Measurements from ENCODE around the gene PHACTR1. TPM values are rescaled to one million over a fixed set of nuclear protein-coding genes. Genes with fewer than 3 reads are reported as not detected.

The PHACTR1 gene
- total and polyA plus RNA-seq, 2 experiments from 2014 or later: 0.65 to 3.2 TPM

DNA sequence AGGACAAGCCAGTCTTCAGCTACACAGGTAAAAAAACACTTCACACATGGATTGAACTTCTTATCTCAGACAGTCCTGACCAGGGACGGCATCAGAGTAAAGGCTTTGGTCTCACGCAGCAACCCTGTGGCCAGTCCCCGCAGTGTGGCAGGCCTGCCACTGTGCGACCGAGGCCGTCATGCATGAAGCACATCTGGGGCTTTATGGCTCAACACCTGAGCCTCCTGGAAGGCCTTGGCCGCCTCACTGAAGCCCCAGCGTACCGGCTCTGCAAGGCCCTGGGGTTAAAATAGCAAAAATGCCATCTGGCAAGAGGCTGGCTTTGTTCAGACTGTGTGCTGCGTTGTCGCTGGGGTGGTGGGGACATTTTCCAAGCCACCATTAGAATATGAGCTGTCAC is 579.0 kb downstream of the PHACTR1 start:
- Histone ChIP-seq H3K4me3 (no peak overlapping the region), H3F3A (ENCODE audit: insufficient read depth) (no peaks in the 10 kb centered on the region), H3K79me2 (ENCODE audit: insufficient read depth) (no peaks in the 10 kb centered on the region), H3K27ac (no peak overlapping the region), H3K4me1 (ENCODE audit: insufficient read depth) (no peaks in the 10 kb centered on the region), H3K9ac (no peak overlapping the region), H3K27me3 (replicated peaks; ENCODE audit: insufficient read depth) (no peaks in the 10 kb centered on the region), H3K9me2 (ENCODE audit: insufficient read depth) (no peaks in the 10 kb centered on the region), H3K9me3 (ENCODE audit: low read depth) (no peaks in the 10 kb centered on the region), H3K36me3 (ENCODE audit: low read depth) (peaks cover 17% of the 10 kb centered on the region; the same call in 1 of the 2 replicates), H3K4me2 (ENCODE audit: unreplicated experiment) (no peak overlapping the region), H4K20me1 (ENCODE audit: insufficient read depth) (no peaks in the 10 kb centered on the region), H2AFZ (no peak overlapping the region)
- DNase-seq: no peak
- TF ChIP-seq EZH2phosphoT487 (IDR thresholded peaks at IDR 0.05; ENCODE audit: insufficient read depth, low read depth) (no peak), EZH2 (IDR thresholded peaks at IDR 0.05; ENCODE audit: insufficient read depth, poor library complexity, severe bottlenecking) (no peak)
- in situ Hi-C loops (cut with MboI): no loop called here
- 96 to 98% methylated on average over 11 of the region's 11 CpGs for WGBS, 2 experiments (ENCODE audit: low coverage in 1 of 2, low lambda C conversion rate in 2 of 2, missing lambda C conversion rate in 2 of 2)

DNA sequence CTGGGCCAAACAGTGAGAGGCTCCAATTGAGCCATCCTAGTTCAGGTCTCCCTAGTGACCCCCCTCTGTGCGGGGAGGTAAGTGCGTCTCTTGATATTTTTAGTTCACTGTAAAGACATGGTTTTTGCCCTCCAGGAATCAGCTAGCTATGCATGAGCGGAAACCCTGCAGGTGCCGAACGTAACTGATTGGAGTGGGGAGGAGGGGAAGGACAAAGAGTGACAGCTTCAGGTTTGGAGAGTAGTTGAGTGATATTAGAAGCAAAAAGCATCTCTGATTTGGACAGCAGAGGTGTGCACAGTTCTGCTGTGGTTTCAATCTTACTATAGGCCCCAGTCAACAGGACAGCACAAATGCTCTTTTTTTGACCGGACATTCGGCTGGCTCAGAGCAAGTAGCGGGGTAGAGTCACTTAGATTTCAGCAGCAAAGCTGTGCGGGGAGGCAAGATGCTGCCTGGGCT is 580.0 kb downstream of the PHACTR1 start:
- in situ Hi-C loops (cut with MboI): no loop called here
- Histone ChIP-seq H3K79me2 (ENCODE audit: insufficient read depth) (no peaks in the 10 kb centered on the region), H3K4me3 (no peak overlapping the region), H3K9ac (no peak overlapping the region), H2AFZ (no peak overlapping the region), H4K20me1 (ENCODE audit: insufficient read depth) (no peaks in the 10 kb centered on the region), H3K4me1 (ENCODE audit: insufficient read depth) (no peaks in the 10 kb centered on the region), H3K36me3 (ENCODE audit: low read depth) (peaks cover 17% of the 10 kb centered on the region; the same call in 1 of the 2 replicates), H3K4me2 (ENCODE audit: unreplicated experiment) (no peak overlapping the region), H3F3A (ENCODE audit: insufficient read depth) (no peaks in the 10 kb centered on the region), H3K9me2 (ENCODE audit: insufficient read depth) (no peaks in the 10 kb centered on the region), H3K27me3 (replicated peaks; ENCODE audit: insufficient read depth) (no peaks in the 10 kb centered on the region), H3K9me3 (ENCODE audit: low read depth) (no peaks in the 10 kb centered on the region), H3K27ac (no peak overlapping the region)
- WGBS, 2 experiments (ENCODE audit: low coverage in 1 of 2, low lambda C conversion rate in 2 of 2, missing lambda C conversion rate in 2 of 2): 97 to 98% methylated on average over 9 of the region's 9 CpGs
- TF ChIP-seq EZH2 (IDR thresholded peaks at IDR 0.05; ENCODE audit: insufficient read depth, poor library complexity, severe bottlenecking): no peak
- no peak for TF ChIP-seq EZH2phosphoT487 (IDR thresholded peaks at IDR 0.05; ENCODE audit: insufficient read depth, low read depth)
- DNase-seq: no peak

DNA sequence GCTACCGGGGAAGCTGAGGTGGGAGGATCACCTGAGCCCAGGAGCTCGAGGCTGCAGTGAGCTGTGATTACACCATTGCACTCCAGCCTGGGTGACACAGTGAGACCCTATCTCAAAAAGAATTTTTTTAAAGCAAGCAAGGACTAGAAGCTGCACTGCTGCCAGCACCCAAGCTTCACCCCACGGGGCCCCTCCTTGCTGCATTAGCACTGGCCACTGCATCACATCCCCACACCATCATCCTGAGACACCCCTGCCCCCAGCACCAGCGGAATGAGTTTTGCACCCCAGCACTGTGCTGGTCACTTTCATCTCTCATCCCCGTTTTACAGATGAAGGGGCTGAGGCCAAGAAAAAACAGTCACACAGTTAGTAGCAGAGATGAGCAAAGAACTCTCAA is 580.8 kb downstream of the PHACTR1 start:
- Histone ChIP-seq H3K27ac (no peak overlapping the region), H3K9me2 (ENCODE audit: insufficient read depth) (no peaks in the 10 kb centered on the region), H3K4me2 (ENCODE audit: unreplicated experiment) (no peak overlapping the region), H3K4me1 (ENCODE audit: insufficient read depth) (0 out of 2 replicates have a peak, but pooled peaks cover 2% of the 10 kb centered on the region), H4K20me1 (ENCODE audit: insufficient read depth) (no peaks in the 10 kb centered on the region), H3K9ac (no peak overlapping the region), H2AFZ (no peak overlapping the region), H3K27me3 (replicated peaks; ENCODE audit: insufficient read depth) (no peaks in the 10 kb centered on the region), H3K9me3 (ENCODE audit: low read depth) (no peaks in the 10 kb centered on the region), H3K4me3 (no peak overlapping the region), H3K79me2 (ENCODE audit: insufficient read depth) (no peaks in the 10 kb centered on the region), H3K36me3 (ENCODE audit: low read depth) (peaks cover 17% of the 10 kb centered on the region; the same call in 1 of the 2 replicates), H3F3A (ENCODE audit: insufficient read depth) (no peaks in the 10 kb centered on the region)
- in situ Hi-C loops (cut with MboI): no loop called here
- DNase-seq: no peak
- no peak for TF ChIP-seq EZH2 (IDR thresholded peaks at IDR 0.05; ENCODE audit: insufficient read depth, poor library complexity, severe bottlenecking)
- TF ChIP-seq EZH2phosphoT487 (IDR thresholded peaks at IDR 0.05; ENCODE audit: insufficient read depth, low read depth): no peak
- WGBS, 2 experiments (ENCODE audit: low coverage in 1 of 2, low lambda C conversion rate in 2 of 2, missing lambda C conversion rate in 2 of 2): 95 to 96% methylated on average over 5 of the region's 5 CpGs

DNA sequence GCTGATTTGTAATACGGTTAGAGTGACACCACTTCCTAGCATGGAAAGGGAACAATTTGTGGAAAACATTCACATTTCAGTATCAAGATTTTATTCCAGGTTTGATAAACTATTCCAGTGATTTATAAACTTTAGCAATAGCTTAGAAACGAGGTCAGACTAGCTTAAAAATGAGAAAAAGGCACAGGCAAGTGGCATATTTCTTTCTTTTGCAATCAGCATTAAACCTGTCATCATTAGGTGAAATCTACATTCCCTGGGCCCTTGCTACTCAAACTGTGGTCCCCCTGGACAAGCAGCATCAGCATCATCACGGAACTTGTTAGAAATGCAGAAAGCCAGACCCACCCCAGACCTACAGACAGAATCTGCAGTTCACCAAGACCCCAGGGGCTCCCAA is 581.9 kb downstream of the PHACTR1 start:
- Histone ChIP-seq H3K27ac (no peak overlapping the region), H3K9me2 (ENCODE audit: insufficient read depth) (no peaks in the 10 kb centered on the region), H3K4me2 (ENCODE audit: unreplicated experiment) (no peak overlapping the region), H2AFZ (no peak overlapping the region), H3K27me3 (replicated peaks; ENCODE audit: insufficient read depth) (no peaks in the 10 kb centered on the region), H3K9me3 (ENCODE audit: low read depth) (no peaks in the 10 kb centered on the region), H3F3A (ENCODE audit: insufficient read depth) (peaks cover 4% of the 10 kb centered on the region), H3K36me3 (ENCODE audit: low read depth) (peaks cover 11% of the 10 kb centered on the region; the same call in 1 of the 2 replicates), H3K79me2 (ENCODE audit: insufficient read depth) (no peaks in the 10 kb centered on the region), H4K20me1 (ENCODE audit: insufficient read depth) (no peaks in the 10 kb centered on the region), H3K9ac (no peak overlapping the region), H3K4me3 (no peak overlapping the region), H3K4me1 (ENCODE audit: insufficient read depth) (peaks cover 9% of the 10 kb centered on the region)
- TF ChIP-seq EZH2phosphoT487 (IDR thresholded peaks at IDR 0.05; ENCODE audit: insufficient read depth, low read depth) (no peak), EZH2 (IDR thresholded peaks at IDR 0.05; ENCODE audit: insufficient read depth, poor library complexity, severe bottlenecking) (no peak)
- in situ Hi-C loops (cut with MboI): no loop called here
- 82 to 89% methylated on average over 3 of the region's 3 CpGs for WGBS, 2 experiments (ENCODE audit: low coverage in 1 of 2, low lambda C conversion rate in 2 of 2, missing lambda C conversion rate in 2 of 2)
- DNase-seq: no peak

Measured in GM23248 (cell line).